Panc1 (cell line): ENCODE data around the gene ACO1. TPM values are rescaled to one million over a fixed set of nuclear protein-coding genes. Genes with fewer than 3 reads are reported as not detected.

Experiments
- ATAC-seq: fragments of 200-7000 bp; cut with Tn5 transposase; 2 replicates; pipeline ENCODE4 v1.9.1; 2020; ENCODE audit warnings: mild to moderate bottlenecking, moderate library complexity
- BruUV-seq: library from RNA; stranded (reverse); fragments of 400-500 nt; replicated peaks from 2 replicates; lab custom pipeline; 2021; lab: Mats Ljungman, UMichigan
- CTCF ChIA-PET: fragments of 300-600 bp; sonication (Branson Sonifier 250); formaldehyde crosslinking; loops from one replicate; lab custom pipeline; 2022; ENCODE audit warnings: antibody characterized with exemption; lab: Charles Lee
- POLR2A ChIA-PET: fragments of 300-600 bp; sonication (Branson Sonifier 250); formaldehyde crosslinking; loops from one replicate; lab custom pipeline; 2022; ENCODE audit warnings: antibody characterized with exemption; lab: Charles Lee
- DNase-seq: peaks from one replicate; pipeline ENCODE4 v3.0.0-alpha.2; 2010; ENCODE audit warnings: low read depth, low spot score
- H3K27ac ChIP-seq: 2 replicates; pipeline ENCODE4 v1.5.1; 2011; ENCODE audit warnings: mild to moderate bottlenecking, low read length, inconsistent platforms
- H3K27me3 ChIP-seq: fragments of 200-500 bp; sonication (Bioruptor generic); 2 replicates; pipeline ENCODE4 v1.6.0; 2014; ENCODE audit warnings: low read length, inconsistent platforms; ENCODE audit not compliant: control insufficient read depth, insufficient read depth
- H3K36me3 ChIP-seq: fragments of 200-500 bp; sonication (Bioruptor generic); 2 replicates; pipeline ENCODE4 v1.5.1; 2014; ENCODE audit warnings: inconsistent platforms, mild to moderate bottlenecking, low read length, moderate library complexity; ENCODE audit not compliant: control insufficient read depth, insufficient read depth
- H3K4me1 ChIP-seq: 2 replicates; pipeline ENCODE4 v1.5.1; 2011; ENCODE audit warnings: inconsistent platforms, mild to moderate bottlenecking, low read length, moderate library complexity; ENCODE audit not compliant: control insufficient read depth, insufficient read depth
- H3K4me3 ChIP-seq, 2 experiments: 2 replicates each; pipeline ENCODE4 v1.5.1; 2011 to 2012; ENCODE audit warnings: low read depth in 2 of 2, low read length in 2 of 2, mild to moderate bottlenecking in 2 of 2, inconsistent platforms in 1 of 2, moderate library complexity in 1 of 2
- H3K9me3 ChIP-seq: fragments of 200-500 bp; sonication (Bioruptor generic); 2 replicates; pipeline ENCODE4 v1.5.1; 2014; ENCODE audit warnings: low read depth, mild to moderate bottlenecking, inconsistent platforms, low read length, moderate library complexity; ENCODE audit not compliant: control insufficient read depth, insufficient read depth
- CTCF ChIP-seq: fragments of 450-650 bp; IDR thresholded peaks from 2 replicates; pipeline ENCODE4 v1.5.1; 2017; ENCODE audit warnings: mild to moderate bottlenecking
- POLR2AphosphoS5 ChIP-seq: IDR thresholded peaks from 2 replicates; pipeline ENCODE4 v1.6.1; 2012; ENCODE audit warnings: mild to moderate bottlenecking, low read depth, low read length, moderate library complexity
- REST ChIP-seq, 2 experiments: IDR thresholded peaks; 2 replicates each; pipeline ENCODE4 v1.6.1; 2011 to 2012; ENCODE audit warnings: low read depth in 2 of 2, control low read depth in 1 of 2, low read length in 1 of 2, mild to moderate bottlenecking in 1 of 2, moderate library complexity in 1 of 2; ENCODE audit not compliant: insufficient read depth in 1 of 2
- SIN3A ChIP-seq: IDR thresholded peaks from 2 replicates; pipeline ENCODE4 v1.6.1; 2012; ENCODE audit warnings: low read depth, mild to moderate bottlenecking, low read length, moderate library complexity, borderline replicate concordance; ENCODE audit not compliant: insufficient read depth
- TCF7L2 ChIP-seq: IDR thresholded peaks from 2 replicates; pipeline ENCODE4 v1.6.1; 2011; ENCODE audit warnings: mild to moderate bottlenecking, low read depth, low read length, inconsistent platforms
- in situ Hi-C: cut with HindIII; loops from 2 replicates; pipeline ENCODE4 v1.10.0; 2016; ENCODE audit warnings: low sequenced_read_pairs, low pct_unique_long_range_greater_than_20kb
- intact Hi-C: fragments of 100-400 bp; cut with micrococcal nuclease; formaldehyde crosslinking; loops from one replicate; pipeline ENCODE4 v1.10.0; 2022; ENCODE audit not compliant: unreplicated experiment
- total RNA-seq: library from RNA; stranded (reverse); gene quantifications from one replicate; pipeline ENCODE4 v1.2.1, GENCODE V29; 2021; ENCODE audit not compliant: unreplicated experiment

ACO1 gene
- total RNA-seq, 1 experiment from 2014 or later = 49.3 TPM

GRCh38 chr9:32399110-32399815, 14.8 kb downstream of the ACO1 start:
- in situ Hi-C loops (no loop called here), intact Hi-C loops (no loop called here)
- ATAC-seq (no peak), DNase-seq (no peak)
- BruUV-seq = no TSS peak
- H3K4me3 ChIP-seq = no peak overlapping the region
- no peaks in the 10 kb centered on the region for H3K27me3 ChIP-seq
- ChIA-PET POLR2A (interaction anchor here (1.0 kb wide), 1 partner anchor 14 kb away, joined by 10 read pairs; no protein-coding TSS in a partner anchor), CTCF (interaction anchor here (0.7 kb wide), 1 partner anchor 63 kb away, joined by 3 read pairs; no protein-coding TSS in a partner anchor)
- TF ChIP-seq POLR2AphosphoS5 (no peak), REST (IDR thresholded peaks at IDR 0.05; ENCODE audit: insufficient read depth in 1 of 2, low read depth in 2 of 2, low read length in 1 of 2) (no peak), CTCF (no peak), SIN3A (no peak), TCF7L2 (0 out of 2 replicates have a peak, but pooled peaks have one; percentile 49)
- H3K27ac ChIP-seq = no peak overlapping the region
- no peaks in the 10 kb centered on the region for H3K9me3 ChIP-seq
- peaks cover 10% of the 10 kb centered on the region for H3K4me1 ChIP-seq
- H3K36me3 ChIP-seq = no peaks in the 10 kb centered on the region

- intact Hi-C loops (no loop called here), in situ Hi-C loops (no loop called here)
- DNase-seq = no peak
- BruUV-seq = no TSS peak
- Histone ChIP-seq H3K9me3 (peaks cover 9% of the 10 kb centered on the region; the same call in 1 of the 2 replicates), H3K36me3 (peaks cover 5% of the 10 kb centered on the region; the same call in 1 of the 2 replicates), H3K27ac (no peak overlapping the region), H3K4me3 (no peak overlapping the region), H3K4me1 (peaks cover 10% of the 10 kb centered on the region), H3K27me3 (no peaks in the 10 kb centered on the region)
- ChIA-PET CTCF (interaction anchor here (0.7 kb wide), 1 partner anchor 1983 kb away, joined by 3 read pairs; no protein-coding TSS in a partner anchor), POLR2A (no interaction called here)
- no peak for TF ChIP-seq POLR2AphosphoS5
- ATAC-seq = no peak
Observed at GRCh38 chr9:32401488-32401887, 17.0 kb downstream of the ACO1 start.
